PC-9 (cell line): ENCODE data around the gene VWA5B1.

Experiments used
- EZH2 ChIP-seq: fragments of 200-600 bp; sonication (generic); IDR thresholded peaks from 2 replicates; pipeline ENCODE4 v1.8.0; 2017; ENCODE audit warnings: antibody characterized with exemption, low read depth
- TF ChIP-seq, protein P1 (sequence below): fragments of 200-600 bp; sonication (generic); conservative IDR thresholded peaks from 2 replicates; pipeline ENCODE4 v1.6.1; 2017; ENCODE audit warnings: mixed run types, antibody characterized with exemption, mild to moderate bottlenecking, moderate library complexity

DNA sequence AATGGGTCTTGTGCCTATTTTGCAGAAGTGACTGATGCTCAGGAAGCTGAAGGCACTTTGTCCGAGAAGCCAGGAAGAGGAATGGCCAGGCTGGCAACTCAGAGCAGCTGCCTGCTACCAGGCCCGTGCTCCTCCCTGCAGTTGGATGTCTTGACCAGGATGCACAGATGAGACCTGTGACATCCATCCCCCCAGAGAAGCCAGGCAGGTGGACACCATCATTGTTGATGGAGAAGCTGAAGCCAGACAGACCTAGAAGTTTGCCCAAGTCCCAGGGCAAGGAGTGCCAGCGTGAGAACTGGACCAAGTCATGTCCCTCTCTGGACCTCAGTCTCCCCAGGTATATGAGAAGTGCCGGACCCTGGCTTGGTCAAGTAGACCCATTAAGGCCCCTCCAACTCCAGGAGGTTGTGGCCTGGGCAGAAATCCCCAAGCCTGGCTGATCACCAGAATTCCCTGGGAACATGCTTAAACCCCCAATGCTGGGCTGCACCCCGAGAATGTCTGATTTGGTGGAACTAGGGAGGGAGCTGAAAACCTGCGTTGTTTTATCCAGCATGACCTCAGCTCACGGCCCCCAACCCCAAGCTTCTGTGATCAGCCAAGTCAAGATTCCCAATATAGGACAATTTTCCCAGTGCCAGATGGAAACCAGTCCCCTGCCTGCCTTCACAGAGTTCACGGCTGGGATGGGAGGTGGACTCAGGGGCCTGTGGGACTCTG is 112.9 kb downstream of the VWA5B1 start:
- TF ChIP-seq, protein P1, sequence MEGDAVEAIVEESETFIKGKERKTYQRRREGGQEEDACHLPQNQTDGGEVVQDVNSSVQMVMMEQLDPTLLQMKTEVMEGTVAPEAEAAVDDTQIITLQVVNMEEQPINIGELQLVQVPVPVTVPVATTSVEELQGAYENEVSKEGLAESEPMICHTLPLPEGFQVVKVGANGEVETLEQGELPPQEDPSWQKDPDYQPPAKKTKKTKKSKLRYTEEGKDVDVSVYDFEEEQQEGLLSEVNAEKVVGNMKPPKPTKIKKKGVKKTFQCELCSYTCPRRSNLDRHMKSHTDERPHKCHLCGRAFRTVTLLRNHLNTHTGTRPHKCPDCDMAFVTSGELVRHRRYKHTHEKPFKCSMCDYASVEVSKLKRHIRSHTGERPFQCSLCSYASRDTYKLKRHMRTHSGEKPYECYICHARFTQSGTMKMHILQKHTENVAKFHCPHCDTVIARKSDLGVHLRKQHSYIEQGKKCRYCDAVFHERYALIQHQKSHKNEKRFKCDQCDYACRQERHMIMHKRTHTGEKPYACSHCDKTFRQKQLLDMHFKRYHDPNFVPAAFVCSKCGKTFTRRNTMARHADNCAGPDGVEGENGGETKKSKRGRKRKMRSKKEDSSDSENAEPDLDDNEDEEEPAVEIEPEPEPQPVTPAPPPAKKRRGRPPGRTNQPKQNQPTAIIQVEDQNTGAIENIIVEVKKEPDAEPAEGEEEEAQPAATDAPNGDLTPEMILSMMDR = no peak
- TF ChIP-seq EZH2 = no peak
